Hematopoietic multipotent progenitor cell treated with erythropoietin and hydrocortisone succinate and interleukin-3 and kit ligand, for 17 days (in vitro differentiated cells): Measurements from ENCODE around the gene MCRIP2.
"Not testable (repeated sequence)": the region's sequence is repeated elsewhere in the genome, so short reads cannot be mapped to it uniquely, and the experiment has no call there.

Experiments
- DNase-seq: peaks from one replicate; pipeline ENCODE4 v3.0.0-alpha.2; 2015; ENCODE audit warnings: low spot score

The MCRIP2 gene, protein sequence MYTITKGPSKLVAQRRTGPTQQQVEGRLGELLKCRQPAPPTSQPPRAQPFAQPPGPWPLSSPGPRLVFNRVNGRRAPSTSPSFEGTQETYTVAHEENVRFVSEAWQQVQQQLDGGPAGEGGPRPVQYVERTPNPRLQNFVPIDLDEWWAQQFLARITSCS

DNA sequence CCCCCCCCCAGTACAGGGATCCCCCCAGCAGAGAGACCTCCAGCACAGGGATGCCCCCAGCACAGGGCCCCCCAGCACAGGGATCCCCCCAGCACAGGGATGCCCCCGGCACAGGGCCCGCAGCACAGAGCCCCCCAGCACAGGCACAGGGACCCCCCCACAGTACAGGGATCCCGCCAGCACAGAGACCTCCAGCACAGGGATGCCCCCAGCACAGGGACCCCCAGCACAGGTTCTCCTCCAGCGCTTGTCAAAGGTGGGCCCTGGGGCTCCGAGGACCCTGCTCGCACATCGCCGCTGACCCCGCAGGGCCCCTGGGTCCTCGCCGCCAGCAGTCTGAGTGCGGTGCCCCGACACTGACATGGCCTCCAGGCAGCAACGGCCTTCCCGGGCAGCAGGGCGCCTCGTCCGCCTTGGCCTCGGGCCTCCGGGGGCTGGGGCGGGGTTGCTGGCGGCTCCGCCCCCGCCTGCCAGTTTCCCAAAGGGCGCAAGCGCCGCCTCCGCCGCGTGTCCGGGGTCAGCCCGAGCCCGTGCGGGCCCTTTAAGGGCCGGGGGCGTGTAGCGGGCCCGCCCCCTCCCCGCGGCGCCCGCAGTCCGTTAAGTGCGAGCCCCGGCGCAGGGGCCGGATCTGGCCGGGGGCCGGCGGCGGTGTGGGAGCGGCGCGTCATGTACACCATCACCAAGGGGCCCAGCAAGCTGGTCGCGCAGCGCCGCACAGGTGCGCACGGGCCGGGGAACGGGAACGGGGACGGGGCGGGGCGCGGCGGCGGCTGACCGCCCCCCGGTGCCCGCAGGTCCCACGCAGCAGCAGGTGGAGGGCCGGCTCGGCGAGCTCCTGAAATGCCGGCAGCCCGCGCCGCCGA, at the start of gene MCRIP2:
TSS of gene MCRIP2 (plus strand) at position 503 of the 863 bp plus-strand sequence. CDS start at position 667, 164 bp downstream.
- peak; percentile 60 for DNase-seq

GRCh38 chr16:591892-592517, 49.6 kb upstream of the MCRIP2 start:
- no peak for DNase-seq

GRCh38 chr16:592518-593306, 48.9 kb upstream of the MCRIP2 start:
- DNase-seq = no peak

GRCh38 chr16:593406-593805, 48.2 kb upstream of the MCRIP2 start:
- no peak for DNase-seq

DNA sequence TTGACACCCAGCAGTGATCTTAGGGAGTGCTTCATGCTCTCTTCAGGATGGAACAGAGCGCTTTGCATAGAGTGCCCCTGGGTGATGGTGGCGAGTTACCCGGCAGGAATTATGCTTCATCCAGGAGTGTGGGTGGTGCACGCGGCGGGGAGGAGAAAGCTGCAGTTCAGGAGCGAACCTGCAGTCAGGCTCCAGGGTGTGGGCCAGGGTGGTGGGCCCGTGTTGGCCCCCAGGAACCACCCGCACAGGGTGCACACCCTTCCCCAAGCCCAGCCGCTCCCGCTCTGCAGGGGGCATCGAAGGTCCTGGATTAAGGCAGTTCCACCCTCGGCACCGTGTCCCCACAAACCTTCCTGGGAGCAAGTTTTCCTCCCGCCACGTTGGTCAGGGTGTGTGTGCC, 47.8 kb upstream of the MCRIP2 start:
- DNase-seq = no peak

DNA sequence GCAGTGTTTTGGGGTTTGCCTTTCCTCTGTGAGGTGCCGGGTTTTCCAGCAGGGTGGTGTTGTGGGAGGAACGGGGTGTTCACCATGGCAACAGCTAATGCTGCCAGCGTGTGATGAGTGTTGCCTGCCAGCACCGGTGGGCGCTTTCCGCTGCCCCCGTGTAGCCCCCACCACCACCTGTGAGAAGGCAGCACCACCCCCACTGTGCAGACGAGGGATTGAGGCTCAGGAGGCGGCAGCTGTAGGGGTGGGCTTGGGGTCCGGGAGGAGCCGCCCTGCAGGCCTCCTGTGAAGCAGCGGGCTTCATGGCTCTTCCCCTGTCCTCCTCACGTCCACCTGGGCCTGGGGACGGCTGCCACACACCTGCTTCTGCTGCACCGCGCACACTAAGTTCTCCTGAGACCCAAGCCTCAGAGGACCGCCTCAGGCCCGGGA, 46.5 kb upstream of the MCRIP2 start:
- no peak for DNase-seq

GRCh38 chr16:595942-596735, 45.5 kb upstream of the MCRIP2 start:
- no peak for DNase-seq

- DNase-seq = no peak
These were observed 44.9 kb upstream of the MCRIP2 start for GRCh38 chr16:596736-597060.

GRCh38 chr16:597655-598054, 44.0 kb upstream of the MCRIP2 start:
- DNase-seq = not testable (repeated sequence)

DNA sequence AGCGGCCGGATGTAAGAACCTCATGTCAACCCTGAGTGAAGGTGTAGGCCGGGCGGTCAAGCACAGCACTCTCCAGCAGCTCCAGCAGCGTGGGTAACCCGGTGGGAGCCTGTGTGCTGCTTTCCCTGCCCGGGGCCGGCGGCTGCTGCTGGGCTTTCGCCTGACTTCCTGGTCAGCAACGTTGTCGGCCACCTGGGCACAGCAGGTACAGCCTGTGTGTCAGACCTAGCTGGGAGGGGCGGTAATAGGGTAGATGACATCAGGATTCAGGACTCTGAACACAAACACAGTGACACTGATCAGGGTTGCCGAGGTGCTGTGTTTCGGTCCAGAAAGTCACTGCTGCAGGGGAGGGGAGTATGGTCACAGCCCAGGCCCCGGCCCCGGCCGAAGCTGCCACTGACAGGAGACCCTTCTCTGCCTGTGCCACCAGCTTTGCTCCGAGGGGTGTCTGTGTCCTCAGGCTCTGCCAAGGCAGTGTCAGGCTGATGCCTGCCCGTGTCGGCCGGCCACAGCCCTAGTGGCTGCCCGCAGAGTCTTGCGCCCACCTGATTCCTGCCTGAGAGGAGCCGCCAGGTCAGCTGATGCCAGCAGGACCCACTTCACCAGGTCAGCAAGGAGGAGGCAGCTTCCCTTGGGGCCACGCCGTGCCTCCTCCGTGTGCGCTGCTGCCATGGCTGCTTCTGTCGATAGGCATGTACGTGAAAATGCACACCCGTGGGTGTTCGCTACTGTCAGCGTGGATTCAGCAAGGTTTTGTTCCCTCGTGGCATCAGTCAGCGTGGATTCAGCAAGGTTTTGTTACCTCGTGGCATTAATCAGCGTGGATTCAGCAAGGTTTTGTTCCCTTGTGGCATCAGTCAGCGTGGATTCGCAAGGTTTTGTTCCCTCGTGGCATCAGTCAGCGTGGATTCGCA, 42.5 kb upstream of the MCRIP2 start:
- DNase-seq = no peak

DNA sequence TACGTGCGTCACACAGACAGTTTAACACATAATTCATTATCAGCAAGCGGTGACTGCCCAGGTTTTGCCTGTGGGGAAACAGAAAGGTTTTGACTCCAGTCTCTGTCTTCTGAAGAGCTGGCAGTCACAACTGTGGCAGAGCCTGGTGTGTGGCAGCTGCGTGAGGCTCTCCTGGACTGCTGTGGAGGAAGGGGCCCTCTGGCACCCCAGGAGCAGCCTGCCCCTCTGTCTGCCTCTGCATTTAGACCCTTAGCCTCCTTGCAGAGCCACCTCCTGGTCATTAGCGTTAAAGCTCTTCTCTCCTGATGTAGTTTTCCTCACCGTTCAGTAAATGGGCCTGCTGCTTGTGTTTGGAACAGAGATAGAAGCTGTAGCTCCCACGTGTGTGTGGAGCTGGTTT, 40.8 kb upstream of the MCRIP2 start:
- DNase-seq = no peak

DNA sequence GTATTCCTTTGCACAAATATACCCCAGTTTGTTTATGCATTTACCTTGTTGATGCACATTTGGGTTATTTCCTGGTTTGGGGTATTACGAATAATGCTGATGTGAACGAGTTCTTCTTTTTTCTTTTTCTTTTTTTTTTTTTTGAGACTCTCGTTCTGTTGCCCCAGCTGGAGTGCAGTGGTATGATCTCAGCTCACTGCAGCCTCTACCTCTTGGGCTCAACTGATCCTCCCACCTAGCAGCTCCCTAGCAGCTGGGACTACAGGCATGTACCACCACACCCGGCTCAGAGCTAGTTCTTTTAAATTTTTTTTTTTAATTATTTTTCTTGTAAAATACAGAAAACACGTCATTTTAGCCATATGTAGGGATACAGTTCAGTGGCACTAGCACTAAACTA, 37.7 kb upstream of the MCRIP2 start:
- no peak for DNase-seq

GRCh38 chr16:606656-607307, 34.8 kb upstream of the MCRIP2 start:
- no peak for DNase-seq

- no peak for DNase-seq
These were observed 33.6 kb upstream of the MCRIP2 start for GRCh38 chr16:608019-608418.

GRCh38 chr16:609316-609715, 32.3 kb upstream of the MCRIP2 start:
- no peak for DNase-seq

DNA sequence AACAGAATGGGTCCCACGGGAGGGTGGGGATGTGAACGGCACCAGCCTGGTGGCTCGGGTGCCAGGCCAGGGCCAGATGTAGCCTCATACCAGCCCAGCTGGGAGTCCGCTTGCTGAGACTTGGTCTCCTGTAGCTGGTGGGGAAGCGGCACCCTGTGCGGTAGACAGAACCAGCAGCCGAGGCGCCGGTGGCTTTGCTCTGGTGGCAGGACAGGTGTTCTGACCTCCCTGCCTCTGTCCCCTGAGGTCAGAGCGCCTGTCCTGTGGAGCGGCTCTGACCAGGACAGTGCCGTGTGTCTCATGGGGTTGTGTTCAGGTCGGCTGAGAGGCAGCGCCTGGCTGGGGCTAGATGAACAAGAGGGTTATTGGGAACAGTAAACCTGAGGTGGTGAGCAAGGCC, 31.6 kb upstream of the MCRIP2 start:
- DNase-seq = no peak

DNA sequence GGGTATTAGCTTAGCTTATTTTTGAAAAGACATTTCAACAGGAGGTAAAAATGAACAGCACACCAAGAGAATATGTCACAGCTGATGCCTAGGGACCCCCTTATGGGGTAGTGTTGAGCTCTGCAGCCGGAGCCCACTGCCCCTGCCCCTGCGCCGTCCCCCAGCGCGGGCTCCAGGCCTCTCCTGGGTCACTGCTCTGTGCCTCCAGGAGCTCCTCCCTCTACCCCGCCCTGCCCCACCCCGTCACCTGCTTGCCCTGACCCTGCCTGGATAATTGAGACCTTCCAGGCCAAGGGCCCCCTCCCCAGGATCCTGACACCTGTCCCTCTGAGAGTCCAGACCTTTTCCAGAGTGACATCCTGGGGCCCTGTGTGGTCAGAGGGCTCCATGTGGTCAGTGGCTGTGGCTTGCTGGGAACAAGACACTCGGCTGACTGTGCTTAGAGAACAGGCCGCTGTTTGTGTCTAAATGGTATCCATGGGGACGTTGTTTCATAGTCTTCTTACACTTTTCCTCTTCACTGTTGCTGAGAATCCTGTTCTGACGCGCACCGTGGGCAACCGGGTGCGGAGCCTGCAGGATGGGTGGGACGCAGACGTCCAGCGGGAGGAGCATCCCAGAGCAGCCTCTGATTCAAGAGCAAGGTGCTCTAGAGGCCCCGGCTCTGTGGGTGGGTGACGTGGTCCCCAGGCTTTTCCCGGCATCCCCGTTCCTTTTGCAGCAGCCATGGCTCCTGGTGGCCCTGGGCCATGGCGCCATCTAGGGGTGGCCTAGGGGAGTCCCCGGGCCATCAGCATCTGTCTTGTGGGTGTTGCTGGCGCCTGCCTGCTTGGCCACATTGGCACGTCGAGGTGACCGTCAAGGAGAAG, 30.9 kb upstream of the MCRIP2 start:
- peak; percentile 52 for DNase-seq

DNA sequence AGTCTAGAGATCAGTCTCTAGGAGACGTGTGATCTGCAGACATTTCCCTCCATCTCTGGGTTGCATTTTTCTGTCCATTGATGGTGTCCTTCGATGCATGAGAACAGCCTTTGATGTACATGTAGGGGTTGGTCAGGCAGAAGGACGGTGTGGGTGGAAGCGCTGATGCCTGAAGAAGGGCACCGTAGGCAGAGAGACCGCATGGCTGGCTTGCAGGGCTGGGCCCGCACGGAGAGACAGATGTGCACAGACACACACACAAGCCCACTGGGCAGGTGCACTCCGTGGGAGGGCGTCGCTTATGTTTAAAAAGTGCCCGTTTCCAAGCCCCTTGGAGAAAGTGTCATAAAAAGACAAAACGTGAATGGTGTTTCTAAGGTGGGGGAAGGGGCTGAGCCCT, 26.5 kb upstream of the MCRIP2 start:
- DNase-seq = no peak
